GM23338 (cell line): ENCODE measurements around the gene TPM3. TPM values are rescaled to one million over a fixed set of nuclear protein-coding genes. Genes with fewer than 3 reads are reported as not detected.

Experiments used
- ATAC-seq: fragments of 200-7000 bp; cut with Tn5 transposase; 3 replicates; pipeline ENCODE4 v1.9.1; 2020
- DNase-seq: peaks from one replicate; pipeline ENCODE4 v3.0.0-alpha.2; 2015; ENCODE audit warnings: low spot score
- H2AFZ ChIP-seq: fragments of 200-600 bp; sonication (generic); 2 replicates; pipeline ENCODE4 v1.8.0; 2016; ENCODE audit warnings: antibody characterized with exemption, mild to moderate bottlenecking, moderate library complexity
- H3F3A ChIP-seq: fragments of 200-600 bp; sonication (generic); replicated peaks from 2 replicates; pipeline ENCODE4 v1.8.0; 2017; ENCODE audit warnings: antibody characterized with exemption, mixed run types, low read depth
- H3K27ac ChIP-seq: fragments of 200-600 bp; sonication (generic); 2 replicates; pipeline ENCODE4 v1.6.1; 2016; ENCODE audit warnings: low read depth
- H3K27me3 ChIP-seq: fragments of 200-600 bp; sonication (generic); 2 replicates; pipeline ENCODE4 v1.8.0; 2016; ENCODE audit warnings: mild to moderate bottlenecking, mixed run types, moderate library complexity; ENCODE audit not compliant: insufficient read depth
- H3K36me3 ChIP-seq: fragments of 200-600 bp; sonication (generic); 2 replicates; pipeline ENCODE4 v1.8.0; 2016; ENCODE audit warnings: mild to moderate bottlenecking; ENCODE audit not compliant: insufficient read depth
- H3K4me1 ChIP-seq: fragments of 200-600 bp; sonication (generic); 2 replicates; pipeline ENCODE4 v1.8.0; 2016; ENCODE audit warnings: mild to moderate bottlenecking, moderate library complexity; ENCODE audit not compliant: insufficient read depth
- H3K4me2 ChIP-seq: fragments of 200-600 bp; sonication (generic); 2 replicates; pipeline ENCODE4 v1.7.1; 2017; ENCODE audit warnings: mixed run types
- H3K4me3 ChIP-seq: fragments of 200-600 bp; sonication (generic); 2 replicates; pipeline ENCODE4 v1.6.1; 2016; ENCODE audit warnings: mixed run types
- H3K79me2 ChIP-seq: fragments of 200-600 bp; sonication (generic); replicated peaks from 2 replicates; pipeline ENCODE4 v1.8.0; 2017; ENCODE audit warnings: mild to moderate bottlenecking; ENCODE audit not compliant: insufficient read depth
- H3K9me2 ChIP-seq: fragments of 200-600 bp; sonication (generic); 2 replicates; pipeline ENCODE4 v1.8.0; 2017; ENCODE audit not compliant: insufficient read depth
- H4K20me1 ChIP-seq: fragments of 200-600 bp; sonication (generic); replicated peaks from 2 replicates; pipeline ENCODE4 v1.8.0; 2017; ENCODE audit warnings: mild to moderate bottlenecking; ENCODE audit not compliant: insufficient read depth
- H3K27ac Mint-ChIP-seq: 2 replicates; pipeline ENCODE4 v1.8.0; 2020; ENCODE audit warnings: inconsistent platforms, mild to moderate bottlenecking, moderate library complexity, mixed read lengths
- H3K27me3 Mint-ChIP-seq: 3 replicates; pipeline ENCODE4 v1.8.0; 2022; ENCODE audit warnings: low read depth, mild to moderate bottlenecking, moderate library complexity, mixed read lengths, inconsistent platforms; ENCODE audit not compliant: insufficient read depth, poor library complexity
- H3K36me3 Mint-ChIP-seq: 3 replicates; pipeline ENCODE4 v1.8.0; 2021; ENCODE audit warnings: low read depth, mild to moderate bottlenecking, inconsistent platforms, moderate library complexity, mixed read lengths
- H3K4me1 Mint-ChIP-seq: 3 replicates; pipeline ENCODE4 v1.8.0; 2020; ENCODE audit warnings: mild to moderate bottlenecking, inconsistent platforms, mixed read lengths
- H3K4me3 Mint-ChIP-seq: 3 replicates; pipeline ENCODE4 v1.8.0; 2021; ENCODE audit warnings: moderate library complexity, mild to moderate bottlenecking, inconsistent platforms, mixed read lengths
- H3K9me3 Mint-ChIP-seq: 3 replicates; pipeline ENCODE4 v1.8.0; 2020; ENCODE audit warnings: moderate library complexity, mild to moderate bottlenecking, inconsistent platforms, mixed read lengths
- ZNF114 ChIP-seq: fragments of 250-450 bp; sonication (Bioruptor Pico); IDR thresholded peaks from 2 replicates; pipeline ENCODE4 v1.5.0; 2020; ENCODE audit warnings: mild to moderate bottlenecking, moderate library complexity
- ZNF331 ChIP-seq: fragments of 250-450 bp; sonication (Bioruptor Pico); IDR thresholded peaks from 2 replicates; pipeline ENCODE4 v1.5.0; 2020; ENCODE audit warnings: low read depth, mild to moderate bottlenecking, moderate library complexity
- polyA plus RNA-seq: library from polyadenylated mRNA; unstranded; fragments of >200 nt; fragmentation: Nextera tagmentation; extraction: Ambion mirVana; gene quantifications from 2 replicates; pipeline ENCODE4 v1.2.1, GENCODE V29; 2016
- total RNA-seq: library from RNA; depleted of rRNA; stranded (reverse); fragments of >200 nt; shearing (Covaris generic); gene quantifications from 2 replicates; pipeline ENCODE4 v1.2.3, GENCODE V29; 2014
- TF ChIP-seq, protein P1 (sequence below), 2 experiments: fragments of 200-600 bp in 1 of 2; sonication (generic) in 1 of 2; conservative IDR thresholded peaks; 2 replicates each; pipeline versions ENCODE4 v1.5.1 to v1.6.1; 2016 to 2017; ENCODE audit warnings: antibody characterized with exemption in 2 of 2, low read depth in 2 of 2, mild to moderate bottlenecking in 2 of 2, moderate library complexity in 1 of 2
- TF ChIP-seq, protein P2 (sequence below): fragments of 250-450 bp; sonication (Bioruptor Pico); IDR thresholded peaks from 2 replicates; pipeline ENCODE4 v1.5.0; 2020; ENCODE audit warnings: mild to moderate bottlenecking, moderate library complexity

Gene TPM3
- total and polyA plus RNA-seq, 2 experiments from 2014 or later = 544 to 747 TPM

DNA sequence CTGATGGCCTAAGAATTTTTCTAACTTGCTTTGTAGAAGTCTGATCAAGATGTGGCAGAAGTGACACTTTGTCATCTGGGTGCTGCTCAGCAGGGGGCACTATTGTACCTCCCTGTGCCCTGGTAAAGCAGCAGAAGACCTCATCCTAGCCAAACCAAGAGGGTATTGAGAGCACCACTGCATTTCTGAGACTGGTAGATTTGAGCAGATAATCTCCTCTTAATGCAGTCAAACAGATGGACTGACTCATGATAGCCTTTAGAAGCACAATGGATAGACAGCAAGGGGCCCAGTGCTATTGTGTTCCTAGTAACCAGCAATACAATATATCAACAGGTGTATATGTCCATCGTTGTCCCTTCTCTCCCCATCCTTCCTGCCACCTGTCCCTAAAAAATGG, 5.7 kb downstream of the TPM3 start:
- DNase-seq (peak; percentile 79), ATAC-seq (peak; percentile 1; the same call in 1 of the 3 replicates)
- H3K9me3 Mint-ChIP-seq = peaks cover 4% of the 10 kb centered on the region; the same call in 1 of the 3 replicates
- H3K4me3 Mint-ChIP-seq = peak overlapping the region; percentile 53
- H3K27me3 Mint-ChIP-seq = peaks cover 7% of the 10 kb centered on the region
- no peaks in the 10 kb centered on the region for H3K9me2 ChIP-seq
- peak overlapping the region; percentile 93; the same call in 1 of the 2 replicates for H3K27ac ChIP-seq
- H3K27me3 ChIP-seq = no peaks in the 10 kb centered on the region
- TF ChIP-seq, protein P1, sequence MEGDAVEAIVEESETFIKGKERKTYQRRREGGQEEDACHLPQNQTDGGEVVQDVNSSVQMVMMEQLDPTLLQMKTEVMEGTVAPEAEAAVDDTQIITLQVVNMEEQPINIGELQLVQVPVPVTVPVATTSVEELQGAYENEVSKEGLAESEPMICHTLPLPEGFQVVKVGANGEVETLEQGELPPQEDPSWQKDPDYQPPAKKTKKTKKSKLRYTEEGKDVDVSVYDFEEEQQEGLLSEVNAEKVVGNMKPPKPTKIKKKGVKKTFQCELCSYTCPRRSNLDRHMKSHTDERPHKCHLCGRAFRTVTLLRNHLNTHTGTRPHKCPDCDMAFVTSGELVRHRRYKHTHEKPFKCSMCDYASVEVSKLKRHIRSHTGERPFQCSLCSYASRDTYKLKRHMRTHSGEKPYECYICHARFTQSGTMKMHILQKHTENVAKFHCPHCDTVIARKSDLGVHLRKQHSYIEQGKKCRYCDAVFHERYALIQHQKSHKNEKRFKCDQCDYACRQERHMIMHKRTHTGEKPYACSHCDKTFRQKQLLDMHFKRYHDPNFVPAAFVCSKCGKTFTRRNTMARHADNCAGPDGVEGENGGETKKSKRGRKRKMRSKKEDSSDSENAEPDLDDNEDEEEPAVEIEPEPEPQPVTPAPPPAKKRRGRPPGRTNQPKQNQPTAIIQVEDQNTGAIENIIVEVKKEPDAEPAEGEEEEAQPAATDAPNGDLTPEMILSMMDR (conservative IDR thresholded peaks at IDR 0.05; ENCODE audit: low read depth in 2 of 2) = peak; percentile 73 to 92
- TF ChIP-seq ZNF331 (CRISPR knock-in tag) = no peak
- TF ChIP-seq, protein P2, sequence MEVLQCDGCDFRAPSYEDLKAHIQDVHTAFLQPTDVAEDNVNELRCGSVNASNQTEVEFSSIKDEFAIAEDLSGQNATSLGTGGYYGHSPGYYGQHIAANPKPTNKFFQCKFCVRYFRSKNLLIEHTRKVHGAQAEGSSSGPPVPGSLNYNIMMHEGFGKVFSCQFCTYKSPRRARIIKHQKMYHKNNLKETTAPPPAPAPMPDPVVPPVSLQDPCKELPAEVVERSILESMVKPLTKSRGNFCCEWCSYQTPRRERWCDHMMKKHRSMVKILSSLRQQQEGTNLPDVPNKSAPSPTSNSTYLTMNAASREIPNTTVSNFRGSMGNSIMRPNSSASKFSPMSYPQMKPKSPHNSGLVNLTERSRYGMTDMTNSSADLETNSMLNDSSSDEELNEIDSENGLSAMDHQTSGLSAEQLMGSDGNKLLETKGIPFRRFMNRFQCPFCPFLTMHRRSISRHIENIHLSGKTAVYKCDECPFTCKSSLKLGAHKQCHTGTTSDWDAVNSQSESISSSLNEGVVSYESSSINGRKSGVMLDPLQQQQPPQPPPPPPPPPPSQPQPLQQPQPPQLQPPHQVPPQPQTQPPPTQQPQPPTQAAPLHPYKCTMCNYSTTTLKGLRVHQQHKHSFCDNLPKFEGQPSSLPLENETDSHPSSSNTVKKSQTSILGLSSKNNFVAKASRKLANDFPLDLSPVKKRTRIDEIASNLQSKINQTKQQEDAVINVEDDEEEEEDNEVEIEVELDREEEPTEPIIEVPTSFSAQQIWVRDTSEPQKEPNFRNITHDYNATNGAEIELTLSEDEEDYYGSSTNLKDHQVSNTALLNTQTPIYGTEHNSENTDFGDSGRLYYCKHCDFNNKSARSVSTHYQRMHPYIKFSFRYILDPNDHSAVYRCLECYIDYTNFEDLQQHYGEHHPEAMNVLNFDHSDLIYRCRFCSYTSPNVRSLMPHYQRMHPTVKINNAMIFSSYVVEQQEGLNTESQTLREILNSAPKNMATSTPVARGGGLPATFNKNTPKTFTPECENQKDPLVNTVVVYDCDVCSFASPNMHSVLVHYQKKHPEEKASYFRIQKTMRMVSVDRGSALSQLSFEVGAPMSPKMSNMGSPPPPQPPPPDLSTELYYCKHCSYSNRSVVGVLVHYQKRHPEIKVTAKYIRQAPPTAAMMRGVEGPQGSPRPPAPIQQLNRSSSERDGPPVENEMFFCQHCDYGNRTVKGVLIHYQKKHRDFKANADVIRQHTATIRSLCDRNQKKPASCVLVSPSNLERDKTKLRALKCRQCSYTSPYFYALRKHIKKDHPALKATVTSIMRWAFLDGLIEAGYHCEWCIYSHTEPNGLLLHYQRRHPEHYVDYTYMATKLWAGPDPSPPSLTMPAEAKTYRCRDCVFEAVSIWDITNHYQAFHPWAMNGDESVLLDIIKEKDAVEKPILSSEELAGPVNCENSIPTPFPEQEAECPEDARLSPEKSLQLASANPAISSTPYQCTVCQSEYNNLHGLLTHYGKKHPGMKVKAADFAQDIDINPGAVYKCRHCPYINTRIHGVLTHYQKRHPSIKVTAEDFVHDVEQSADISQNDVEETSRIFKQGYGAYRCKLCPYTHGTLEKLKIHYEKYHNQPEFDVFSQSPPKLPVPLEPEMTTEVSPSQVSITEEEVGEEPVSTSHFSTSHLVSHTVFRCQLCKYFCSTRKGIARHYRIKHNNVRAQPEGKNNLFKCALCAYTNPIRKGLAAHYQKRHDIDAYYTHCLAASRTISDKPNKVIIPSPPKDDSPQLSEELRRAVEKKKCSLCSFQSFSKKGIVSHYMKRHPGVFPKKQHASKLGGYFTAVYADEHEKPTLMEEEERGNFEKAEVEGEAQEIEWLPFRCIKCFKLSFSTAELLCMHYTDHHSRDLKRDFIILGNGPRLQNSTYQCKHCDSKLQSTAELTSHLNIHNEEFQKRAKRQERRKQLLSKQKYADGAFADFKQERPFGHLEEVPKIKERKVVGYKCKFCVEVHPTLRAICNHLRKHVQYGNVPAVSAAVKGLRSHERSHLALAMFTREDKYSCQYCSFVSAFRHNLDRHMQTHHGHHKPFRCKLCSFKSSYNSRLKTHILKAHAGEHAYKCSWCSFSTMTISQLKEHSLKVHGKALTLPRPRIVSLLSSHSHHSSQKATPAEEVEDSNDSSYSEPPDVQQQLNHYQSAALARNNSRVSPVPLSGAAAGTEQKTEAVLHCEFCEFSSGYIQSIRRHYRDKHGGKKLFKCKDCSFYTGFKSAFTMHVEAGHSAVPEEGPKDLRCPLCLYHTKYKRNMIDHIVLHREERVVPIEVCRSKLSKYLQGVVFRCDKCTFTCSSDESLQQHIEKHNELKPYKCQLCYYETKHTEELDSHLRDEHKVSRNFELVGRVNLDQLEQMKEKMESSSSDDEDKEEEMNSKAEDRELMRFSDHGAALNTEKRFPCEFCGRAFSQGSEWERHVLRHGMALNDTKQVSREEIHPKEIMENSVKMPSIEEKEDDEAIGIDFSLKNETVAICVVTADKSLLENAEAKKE (CRISPR knock-in tag) = 0 out of 2 replicates have a peak, but pooled peaks have one; percentile 7
- no peak for TF ChIP-seq ZNF114
- H3K4me2 ChIP-seq = peak overlapping the region; percentile 73
- H3K4me1 Mint-ChIP-seq = peaks cover 36% of the 10 kb centered on the region
- H2AFZ ChIP-seq = no peak overlapping the region
- H3K27ac Mint-ChIP-seq = peak overlapping the region; percentile 97
- peak overlapping the region; percentile 42 for H3K4me3 ChIP-seq
- H3K79me2 ChIP-seq = peaks cover 18% of the 10 kb centered on the region
- peaks cover 13% of the 10 kb centered on the region; the same call in 2 of the 3 replicates for H3K36me3 Mint-ChIP-seq
- no peaks in the 10 kb centered on the region for H3K36me3 ChIP-seq
- peaks cover 31% of the 10 kb centered on the region for H3K4me1 ChIP-seq
- peaks cover 10% of the 10 kb centered on the region for H4K20me1 ChIP-seq
- H3F3A ChIP-seq = peaks cover 12% of the 10 kb centered on the region
